ENCODE data around the gene VASP.

Gene VASP

GRCh38 chr19:45531349-45531748, 24.1 kb downstream of the VASP start:
- CTCF ChIA-PET, result no interaction called here
- H3K4me3 ChIP-seq (ENCODE audit: low read depth, low read length), result no peak overlapping the region
- no peak for TF ChIP-seq CTCF (IDR thresholded peaks at IDR 0.05; ENCODE audit: insufficient read depth, low read length, missing control alignments)
- DNase-seq (ENCODE audit: low read depth, low spot score), result no peak
- POLR2A ChIA-PET, result no interaction called here

GRCh38 chr19:45539459-45539858, 32.2 kb downstream of the VASP start:
- POLR2A ChIA-PET, result no interaction called here
- no peak for TF ChIP-seq CTCF (IDR thresholded peaks at IDR 0.05; ENCODE audit: insufficient read depth, low read length, missing control alignments)
- DNase-seq (ENCODE audit: low read depth, low spot score), result no peak
- CTCF ChIA-PET, result interaction anchor here (1.6 kb wide), 1 partner anchor 19 kb away, joined by 7 read pairs; no protein-coding TSS in a partner anchor
- H3K4me3 ChIP-seq (ENCODE audit: low read depth, low read length), result no peak overlapping the region

GRCh38 chr19:45542234-45542668, 35.0 kb downstream of the VASP start:
- no peak for TF ChIP-seq CTCF (IDR thresholded peaks at IDR 0.05; ENCODE audit: insufficient read depth, low read length, missing control alignments)
- DNase-seq (ENCODE audit: low read depth, low spot score), result no peak
- POLR2A ChIA-PET, result no interaction called here
- no peak overlapping the region for H3K4me3 ChIP-seq (ENCODE audit: low read depth, low read length)
- CTCF ChIA-PET, result interaction anchor here (1.6 kb wide), 1 partner anchor 16 kb away, joined by 3 read pairs; no protein-coding TSS in a partner anchor

- POLR2A ChIA-PET, result no interaction called here
- no peak for DNase-seq (ENCODE audit: low read depth, low spot score)
- H3K4me3 ChIP-seq (ENCODE audit: low read depth, low read length), result no peak overlapping the region
- no peak for TF ChIP-seq CTCF (IDR thresholded peaks at IDR 0.05; ENCODE audit: insufficient read depth, low read length, missing control alignments)
- CTCF ChIA-PET, result interaction anchor here (1.2 to 4.3 kb wide), 3 partner anchors 11 to 95 kb away, joined by 3 to 41 read pairs (median 9); no protein-coding TSS in a partner anchor
Observed at GRCh38 chr19:45547211-45547770, 40.0 kb downstream of the VASP start.

GRCh38 chr19:45547965-45548609, 40.8 kb downstream of the VASP start:
- no peak for TF ChIP-seq CTCF (IDR thresholded peaks at IDR 0.05; ENCODE audit: insufficient read depth, low read length, missing control alignments)
- CTCF ChIA-PET, result interaction anchor here (1.2 to 4.3 kb wide), 3 partner anchors 10 to 94 kb away, joined by 3 to 41 read pairs (median 9); no protein-coding TSS in a partner anchor
- H3K4me3 ChIP-seq (ENCODE audit: low read depth, low read length), result no peak overlapping the region
- DNase-seq (ENCODE audit: low read depth, low spot score), result no peak
- POLR2A ChIA-PET, result no interaction called here

- H3K4me3 ChIP-seq (ENCODE audit: low read depth, low read length), result no peak overlapping the region
- POLR2A ChIA-PET, result no interaction called here
- CTCF ChIA-PET, result interaction anchor here (1.1 to 2.7 kb wide), 4 partner anchors 10 to 88 kb away, joined by 3 to 11 read pairs (median 4); no protein-coding TSS in a partner anchor
- TF ChIP-seq CTCF (IDR thresholded peaks at IDR 0.05; ENCODE audit: insufficient read depth, low read length, missing control alignments), result no peak
- no peak for DNase-seq (ENCODE audit: low read depth, low spot score)
Observed at GRCh38 chr19:45553464-45553863, 46.2 kb downstream of the VASP start.

Measured in AG04449 (cell line).